Fibroblast of lung (primary cell): ENCODE data around the gene DGKG. TPM values are rescaled to one million over a fixed set of nuclear protein-coding genes. Genes with fewer than 3 reads are reported as not detected.

Experiments
- DNase-seq, 2 donors: peaks; one replicate each; pipeline versions ENCODE4 v3.0.0 to v3.0.0-alpha.2; 2010; ENCODE audit warnings: low read depth in 2 of 2
- H2AFZ ChIP-seq: 2 replicates; pipeline ENCODE4 v1.5.1; 2012; ENCODE audit warnings: low read length, control low read depth, inconsistent platforms
- H3K27ac ChIP-seq: 2 replicates; pipeline ENCODE4 v1.5.1; 2011; ENCODE audit warnings: low read length, control low read depth; ENCODE audit not compliant: insufficient read depth
- H3K27me3 ChIP-seq: 2 replicates; pipeline ENCODE4 v1.5.1; 2011; ENCODE audit warnings: mild to moderate bottlenecking, low read length; ENCODE audit not compliant: control insufficient read depth, insufficient read depth
- H3K36me3 ChIP-seq: 2 replicates; pipeline ENCODE4 v1.5.1; 2011; ENCODE audit warnings: low read length; ENCODE audit not compliant: control insufficient read depth, insufficient read depth
- H3K4me1 ChIP-seq: 2 replicates; pipeline ENCODE4 v1.5.1; 2011; ENCODE audit warnings: low read length; ENCODE audit not compliant: control insufficient read depth, insufficient read depth; ENCODE audit errors: extremely low read depth
- H3K4me2 ChIP-seq: 2 replicates; pipeline ENCODE4 v1.5.1; 2011; ENCODE audit warnings: low read length, control low read depth; ENCODE audit not compliant: insufficient read depth; ENCODE audit errors: extremely low read depth
- H3K4me3 ChIP-seq, 4 experiments: fragments of 200-600 bp in 1 of 4; sonication (generic) in 1 of 4; replicated peaks in 1 of 4; 2 replicates each; pipeline ENCODE4 v1.5.1; 2011 to 2016; ENCODE audit warnings: low read length in 4 of 4, low read depth in 3 of 4, mild to moderate bottlenecking in 3 of 4, control low read depth in 2 of 4, inconsistent platforms in 1 of 4, mixed read lengths in 1 of 4; ENCODE audit not compliant: insufficient read depth in 1 of 4; ENCODE audit errors: control extremely low read depth in 1 of 4
- H3K79me2 ChIP-seq: 2 replicates; pipeline ENCODE4 v1.5.1; 2012; ENCODE audit warnings: mild to moderate bottlenecking, low read length, inconsistent platforms; ENCODE audit not compliant: control insufficient read depth, insufficient read depth
- H3K9ac ChIP-seq: 2 replicates; pipeline ENCODE4 v1.5.1; 2011; ENCODE audit warnings: mild to moderate bottlenecking, low read length, control low read depth; ENCODE audit not compliant: insufficient read depth
- H3K9me3 ChIP-seq: 2 replicates; pipeline ENCODE4 v1.5.1; 2012; ENCODE audit warnings: low read depth, low read length; ENCODE audit not compliant: control insufficient read depth, insufficient read depth
- H4K20me1 ChIP-seq: 2 replicates; pipeline ENCODE4 v1.5.1; 2011; ENCODE audit warnings: low read length; ENCODE audit not compliant: control insufficient read depth, insufficient read depth; ENCODE audit errors: extremely low read depth
- EZH2 ChIP-seq: IDR thresholded peaks from 2 replicates; pipeline ENCODE4 v1.5.1; 2012; ENCODE audit warnings: low read length, control low read depth, mild to moderate bottlenecking; ENCODE audit errors: missing control alignments
- polyA plus RNA-seq, 2 donors: library from polyadenylated mRNA; depleted of rRNA in 1 of 2; stranded (reverse) in 1 of 2; unstranded in 1 of 2; fragments of >200 nt; gene quantifications; 2 replicates each; pipeline ENCODE4 v1.2.1, GENCODE V29; 2011 to 2012; ENCODE audit warnings: missing spikeins in 1 of 2
- total RNA-seq: library from RNA; depleted of rRNA; stranded (reverse); fragments of >200 nt; gene quantifications from 2 replicates; pipeline ENCODE4 v1.2.1, GENCODE V29; 2014
- TF ChIP-seq, protein P1 (sequence below), 2 donors: IDR thresholded peaks in 1 of 2; conservative IDR thresholded peaks in 1 of 2; 1 replicate in 1 of 2; 2 replicates in 1 of 2; pipeline ENCODE4 v1.5.1; 2011 to 2012; ENCODE audit warnings: low read length in 2 of 2, control low read depth in 1 of 2, inconsistent platforms in 1 of 2, low read depth in 1 of 2, mild to moderate bottlenecking in 1 of 2

Gene DGKG
- total and polyA plus RNA-seq, 2 donors (not counting 1 experiment from before 2014, with no cell fraction given) = 3.7 to 4.8 TPM

GRCh38 chr3:186187401-186188275 is 174.4 kb downstream of the DGKG start:
- Histone ChIP-seq H3K9me3 (no peaks in the 10 kb centered on the region), H3K79me2 (no peaks in the 10 kb centered on the region), H3K36me3 (no peaks in the 10 kb centered on the region), H4K20me1 (no peaks in the 10 kb centered on the region), H3K4me2 (no peak overlapping the region), H3K4me1 (no peaks in the 10 kb centered on the region), H3K9ac (no peak overlapping the region), H3K27me3 (peaks cover 2% of the 10 kb centered on the region), H2AFZ (no peak overlapping the region), H3K27ac (no peak overlapping the region), H3K4me3 (no peak overlapping the region)
- no peak for DNase-seq
- TF ChIP-seq EZH2 = no peak
- TF ChIP-seq, protein P1, sequence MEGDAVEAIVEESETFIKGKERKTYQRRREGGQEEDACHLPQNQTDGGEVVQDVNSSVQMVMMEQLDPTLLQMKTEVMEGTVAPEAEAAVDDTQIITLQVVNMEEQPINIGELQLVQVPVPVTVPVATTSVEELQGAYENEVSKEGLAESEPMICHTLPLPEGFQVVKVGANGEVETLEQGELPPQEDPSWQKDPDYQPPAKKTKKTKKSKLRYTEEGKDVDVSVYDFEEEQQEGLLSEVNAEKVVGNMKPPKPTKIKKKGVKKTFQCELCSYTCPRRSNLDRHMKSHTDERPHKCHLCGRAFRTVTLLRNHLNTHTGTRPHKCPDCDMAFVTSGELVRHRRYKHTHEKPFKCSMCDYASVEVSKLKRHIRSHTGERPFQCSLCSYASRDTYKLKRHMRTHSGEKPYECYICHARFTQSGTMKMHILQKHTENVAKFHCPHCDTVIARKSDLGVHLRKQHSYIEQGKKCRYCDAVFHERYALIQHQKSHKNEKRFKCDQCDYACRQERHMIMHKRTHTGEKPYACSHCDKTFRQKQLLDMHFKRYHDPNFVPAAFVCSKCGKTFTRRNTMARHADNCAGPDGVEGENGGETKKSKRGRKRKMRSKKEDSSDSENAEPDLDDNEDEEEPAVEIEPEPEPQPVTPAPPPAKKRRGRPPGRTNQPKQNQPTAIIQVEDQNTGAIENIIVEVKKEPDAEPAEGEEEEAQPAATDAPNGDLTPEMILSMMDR (conservative IDR thresholded peaks at IDR 0.05 in 1 of 2, IDR thresholded peaks at IDR 0.05 in 1 of 2; ENCODE audit: low read depth in 1 of 2, low read length in 2 of 2) = no peak

GRCh38 chr3:186185194-186185787 is 176.7 kb downstream of the DGKG start:
- Histone ChIP-seq H3K36me3 (no peaks in the 10 kb centered on the region), H3K4me2 (no peak overlapping the region), H3K79me2 (no peaks in the 10 kb centered on the region), H3K27ac (no peak overlapping the region), H3K9ac (no peak overlapping the region), H3K4me3 (no peak overlapping the region), H4K20me1 (no peaks in the 10 kb centered on the region), H3K27me3 (no peaks in the 10 kb centered on the region), H3K9me3 (no peaks in the 10 kb centered on the region), H2AFZ (no peak overlapping the region), H3K4me1 (no peaks in the 10 kb centered on the region)
- TF ChIP-seq, protein P1 (conservative IDR thresholded peaks at IDR 0.05 in 1 of 2, IDR thresholded peaks at IDR 0.05 in 1 of 2; ENCODE audit: low read depth in 1 of 2, low read length in 2 of 2) = no peak
- TF ChIP-seq EZH2 = no peak
- no peak for DNase-seq

GRCh38 chr3:186184021-186184420 is 178.0 kb downstream of the DGKG start:
- Histone ChIP-seq H3K27ac (no peak overlapping the region), H3K4me1 (no peaks in the 10 kb centered on the region), H3K9ac (no peak overlapping the region), H3K4me2 (no peak overlapping the region), H4K20me1 (no peaks in the 10 kb centered on the region), H3K4me3 (no peak overlapping the region), H3K79me2 (no peaks in the 10 kb centered on the region), H3K9me3 (no peaks in the 10 kb centered on the region), H2AFZ (no peak overlapping the region), H3K36me3 (no peaks in the 10 kb centered on the region), H3K27me3 (no peaks in the 10 kb centered on the region)
- TF ChIP-seq, protein P1 (conservative IDR thresholded peaks at IDR 0.05 in 1 of 2, IDR thresholded peaks at IDR 0.05 in 1 of 2; ENCODE audit: low read depth in 1 of 2, low read length in 2 of 2) = no peak
- TF ChIP-seq EZH2 = no peak
- no peak for DNase-seq
